Measurements from ENCODE around the gene DNAJB13. TPM values are rescaled to one million over a fixed set of nuclear protein-coding genes. Genes with fewer than 3 reads are reported as not detected.

DNAJB13 gene
- total and polyA plus RNA-seq, 2 of the 13 experiments (the other 11 are each of a cell fraction or from before 2014, with no cell fraction given): 2.3 TPM; not detected in 1

DNA sequence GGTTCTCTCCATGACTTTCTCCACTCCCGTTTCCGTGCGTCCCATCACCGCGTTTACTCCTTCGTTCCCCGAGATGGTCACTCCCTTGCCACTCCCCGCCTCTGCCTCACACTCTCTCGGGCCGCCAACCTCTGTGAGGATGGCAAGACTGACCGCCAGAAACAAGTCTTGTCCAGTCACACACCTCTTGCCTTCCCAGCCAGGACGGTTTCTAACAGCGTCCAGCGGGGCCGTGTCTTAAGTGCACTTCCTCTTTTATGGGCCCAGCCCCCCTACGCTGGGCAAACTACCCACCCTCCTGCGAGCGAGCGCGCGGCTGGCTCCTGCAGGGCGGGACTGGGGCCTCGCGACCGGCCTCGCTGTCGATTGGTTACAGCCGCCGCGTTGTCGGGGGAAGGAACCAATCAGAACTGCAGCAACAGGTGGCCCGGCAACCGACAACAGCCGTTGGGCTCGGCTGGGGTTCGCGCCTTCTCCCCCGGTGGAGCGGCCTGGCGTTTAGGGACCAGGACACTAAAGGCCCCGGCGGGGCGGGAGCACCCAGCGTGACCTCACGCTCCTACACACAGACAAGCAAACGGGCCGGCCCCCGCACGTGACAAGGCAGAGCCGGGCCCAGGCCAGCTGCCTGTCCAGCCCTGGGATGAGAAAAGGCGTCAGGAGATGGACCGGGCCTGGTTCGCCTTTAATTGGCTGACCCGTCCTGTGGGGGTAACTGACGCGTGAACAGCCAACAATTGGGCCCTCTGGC lies 32.3 kb downstream of the DNAJB13 start (continued):
- TF ChIP-seq, protein P1, sequence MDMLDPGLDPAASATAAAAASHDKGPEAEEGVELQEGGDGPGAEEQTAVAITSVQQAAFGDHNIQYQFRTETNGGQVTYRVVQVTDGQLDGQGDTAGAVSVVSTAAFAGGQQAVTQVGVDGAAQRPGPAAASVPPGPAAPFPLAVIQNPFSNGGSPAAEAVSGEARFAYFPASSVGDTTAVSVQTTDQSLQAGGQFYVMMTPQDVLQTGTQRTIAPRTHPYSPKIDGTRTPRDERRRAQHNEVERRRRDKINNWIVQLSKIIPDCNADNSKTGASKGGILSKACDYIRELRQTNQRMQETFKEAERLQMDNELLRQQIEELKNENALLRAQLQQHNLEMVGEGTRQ (IDR thresholded peaks at IDR 0.05; ENCODE audit: low read depth, low read length): peak; percentile 63; the same call in 1 of the 2 replicates
- TF ChIP-seq, protein P1 (CRISPR knock-in tag; IDR thresholded peaks at IDR 0.05; ENCODE audit: borderline replicate concordance): peak; percentile 91
- TF ChIP-seq MAFG (CRISPR knock-in tag; IDR thresholded peaks at IDR 0.05) (no peak), ATRX (CRISPR knock-in tag; IDR thresholded peaks at IDR 0.05; ENCODE audit: borderline replicate concordance) (no peak), JDP2 (CRISPR knock-in tag; IDR thresholded peaks at IDR 0.05; ENCODE audit: borderline replicate concordance) (no peak), TFDP2 (CRISPR knock-in tag; IDR thresholded peaks at IDR 0.05) (peak; percentile 98), RERE (CRISPR knock-in tag; IDR thresholded peaks at IDR 0.05; ENCODE audit: low read depth) (peak; percentile 59; the same call in 1 of the 2 replicates), RBM39 (IDR thresholded peaks at IDR 0.05; ENCODE audit: low read depth, low read length, poor library complexity, severe bottlenecking) (no peak), MTF2 (CRISPR knock-in tag; IDR thresholded peaks at IDR 0.05; ENCODE audit: borderline replicate concordance) (peak; percentile 83; the same call in 1 of the 2 replicates), ZNF629 (CRISPR knock-in tag; conservative IDR thresholded peaks at IDR 0.05) (peak; percentile 42; the same call in 1 of the 2 replicates), GLI4 (CRISPR knock-in tag; IDR thresholded peaks at IDR 0.05; ENCODE audit: borderline replicate concordance) (no peak), ZNF234 (CRISPR knock-in tag; conservative IDR thresholded peaks at IDR 0.05) (no peak)
- TF ChIP-seq, protein P2, sequence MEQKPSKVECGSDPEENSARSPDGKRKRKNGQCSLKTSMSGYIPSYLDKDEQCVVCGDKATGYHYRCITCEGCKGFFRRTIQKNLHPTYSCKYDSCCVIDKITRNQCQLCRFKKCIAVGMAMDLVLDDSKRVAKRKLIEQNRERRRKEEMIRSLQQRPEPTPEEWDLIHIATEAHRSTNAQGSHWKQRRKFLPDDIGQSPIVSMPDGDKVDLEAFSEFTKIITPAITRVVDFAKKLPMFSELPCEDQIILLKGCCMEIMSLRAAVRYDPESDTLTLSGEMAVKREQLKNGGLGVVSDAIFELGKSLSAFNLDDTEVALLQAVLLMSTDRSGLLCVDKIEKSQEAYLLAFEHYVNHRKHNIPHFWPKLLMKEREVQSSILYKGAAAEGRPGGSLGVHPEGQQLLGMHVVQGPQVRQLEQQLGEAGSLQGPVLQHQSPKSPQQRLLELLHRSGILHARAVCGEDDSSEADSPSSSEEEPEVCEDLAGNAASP (CRISPR knock-in tag; IDR thresholded peaks at IDR 0.05; ENCODE audit: borderline replicate concordance): peak; percentile 42; the same call in 1 of the 2 replicates

All from HepG2 (cell line).